Sigmoid colon (tissue), 4 donors: ENCODE results near the gene DNAJB12.

ENCODE experiments used
- POLR2AphosphoS5 ChIP-seq, 4 donors: sonication (generic); formaldehyde crosslinking; IDR thresholded peaks; one replicate each; pipeline ENCODE4 v1.6.1; 2017; ENCODE audit warnings: antibody characterized with exemption in 4 of 4
- TF ChIP-seq, protein P1 (sequence below), 4 experiments: fragments of 450-650 bp in 3 of 4; fragments of 200-600 bp in 1 of 4; IDR thresholded peaks; one replicate each; pipeline ENCODE4 v1.5.1; 2016 to 2019; ENCODE audit warnings: antibody characterized with exemption in 4 of 4, mild to moderate bottlenecking in 3 of 4, moderate library complexity in 2 of 4

DNA sequence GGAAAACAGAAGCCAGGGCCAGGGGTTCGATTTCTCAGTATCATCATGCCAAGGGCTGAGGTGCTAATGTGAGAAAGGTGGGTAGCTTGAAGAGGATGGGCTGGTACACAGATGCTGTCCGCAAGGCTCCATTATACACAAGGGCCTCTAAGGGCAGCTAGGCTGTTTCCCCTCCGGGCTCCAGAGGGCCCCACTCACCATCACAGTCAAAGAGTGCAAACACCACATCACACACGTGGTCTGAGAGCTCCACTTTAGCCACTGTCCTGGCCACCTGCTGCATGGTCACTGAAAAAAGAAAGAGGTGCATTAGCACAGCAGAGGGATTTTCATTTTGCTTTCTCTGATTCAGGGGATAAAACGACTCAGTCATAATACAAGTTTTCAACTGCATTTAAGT, 20.9 kb upstream of the DNAJB12 start:
- no peak for TF ChIP-seq POLR2AphosphoS5 (IDR thresholded peaks at IDR 0.05)
- TF ChIP-seq, protein P1, sequence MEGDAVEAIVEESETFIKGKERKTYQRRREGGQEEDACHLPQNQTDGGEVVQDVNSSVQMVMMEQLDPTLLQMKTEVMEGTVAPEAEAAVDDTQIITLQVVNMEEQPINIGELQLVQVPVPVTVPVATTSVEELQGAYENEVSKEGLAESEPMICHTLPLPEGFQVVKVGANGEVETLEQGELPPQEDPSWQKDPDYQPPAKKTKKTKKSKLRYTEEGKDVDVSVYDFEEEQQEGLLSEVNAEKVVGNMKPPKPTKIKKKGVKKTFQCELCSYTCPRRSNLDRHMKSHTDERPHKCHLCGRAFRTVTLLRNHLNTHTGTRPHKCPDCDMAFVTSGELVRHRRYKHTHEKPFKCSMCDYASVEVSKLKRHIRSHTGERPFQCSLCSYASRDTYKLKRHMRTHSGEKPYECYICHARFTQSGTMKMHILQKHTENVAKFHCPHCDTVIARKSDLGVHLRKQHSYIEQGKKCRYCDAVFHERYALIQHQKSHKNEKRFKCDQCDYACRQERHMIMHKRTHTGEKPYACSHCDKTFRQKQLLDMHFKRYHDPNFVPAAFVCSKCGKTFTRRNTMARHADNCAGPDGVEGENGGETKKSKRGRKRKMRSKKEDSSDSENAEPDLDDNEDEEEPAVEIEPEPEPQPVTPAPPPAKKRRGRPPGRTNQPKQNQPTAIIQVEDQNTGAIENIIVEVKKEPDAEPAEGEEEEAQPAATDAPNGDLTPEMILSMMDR (IDR thresholded peaks at IDR 0.05), result no peak
